SK-N-SH treated with all-trans-retinoic acid at 6 μM for 48 hours (cell line): Measurements from ENCODE around the gene GLUD2.

Experiments used
- ATAC-seq: fragments of 200-7000 bp; cut with Tn5 transposase; 3 replicates; pipeline ENCODE4 v1.9.1; 2020; ENCODE audit warnings: mild to moderate bottlenecking, moderate library complexity
- ARNTL ChIP-seq: fragments of 450-650 bp; formaldehyde crosslinking; IDR thresholded peaks from 2 replicates; pipeline ENCODE4 v1.5.0; 2020; ENCODE audit warnings: low read depth, mild to moderate bottlenecking, moderate library complexity, borderline replicate concordance
- BACH2 ChIP-seq: fragments of 250-450 bp; sonication (Bioruptor Pico); IDR thresholded peaks from 2 replicates; pipeline ENCODE4 v1.9.0; 2021; ENCODE audit warnings: mild to moderate bottlenecking, borderline replicate concordance
- CSDC2 ChIP-seq: fragments of 250-450 bp; sonication (Bioruptor Pico); IDR thresholded peaks from 2 replicates; pipeline ENCODE4 v1.5.0; 2020; ENCODE audit warnings: mild to moderate bottlenecking, moderate library complexity
- GLIS3 ChIP-seq: fragments of 250-450 bp; sonication (Bioruptor Pico); IDR thresholded peaks from 2 replicates; pipeline ENCODE4 v1.5.0; 2020; ENCODE audit warnings: mild to moderate bottlenecking, moderate library complexity
- ISL1 ChIP-seq: fragments of 250-450 bp; sonication (Bioruptor Pico); IDR thresholded peaks from 2 replicates; pipeline ENCODE4 v2.1.2; 2022; ENCODE audit warnings: mild to moderate bottlenecking, moderate library complexity
- PPARA ChIP-seq: fragments of 250-450 bp; sonication (Bioruptor Pico); IDR thresholded peaks from 2 replicates; pipeline ENCODE4 v1.5.0; 2020; ENCODE audit warnings: mild to moderate bottlenecking, borderline replicate concordance
- RARB ChIP-seq: fragments of 250-450 bp; sonication (Bioruptor Pico); IDR thresholded peaks from 2 replicates; pipeline ENCODE4 v1.8.0; 2021; ENCODE audit warnings: mild to moderate bottlenecking, moderate library complexity
- SNAI2 ChIP-seq: fragments of 250-450 bp; sonication (Bioruptor Pico); IDR thresholded peaks from 2 replicates; pipeline ENCODE4 v1.5.0; 2020; ENCODE audit warnings: mild to moderate bottlenecking, moderate library complexity
- TCF4 ChIP-seq: fragments of 250-450 bp; sonication (Bioruptor Pico); IDR thresholded peaks from 2 replicates; pipeline ENCODE4 v1.8.0; 2021; ENCODE audit warnings: mild to moderate bottlenecking, moderate library complexity, borderline replicate concordance
- TOX ChIP-seq: fragments of 250-450 bp; sonication (Bioruptor Pico); IDR thresholded peaks from 2 replicates; pipeline ENCODE4 v1.8.0; 2021; ENCODE audit warnings: mild to moderate bottlenecking, moderate library complexity, borderline replicate concordance
- ZFP3 ChIP-seq: fragments of 250-450 bp; sonication (Bioruptor Pico); IDR thresholded peaks from 2 replicates; pipeline ENCODE4 v1.5.0; 2020; ENCODE audit warnings: mild to moderate bottlenecking, moderate library complexity
- ZFP30 ChIP-seq: fragments of 450-650 bp; formaldehyde crosslinking; IDR thresholded peaks from 2 replicates; pipeline ENCODE4 v1.5.0; 2022; ENCODE audit warnings: mild to moderate bottlenecking, moderate library complexity
- ZNF565 ChIP-seq: fragments of 450-650 bp; formaldehyde crosslinking; conservative IDR thresholded peaks from 2 replicates; pipeline ENCODE4 v1.5.0; 2020; ENCODE audit warnings: low read depth, mild to moderate bottlenecking, moderate library complexity
- ZNF70 ChIP-seq: fragments of 450-650 bp; formaldehyde crosslinking; IDR thresholded peaks from 2 replicates; pipeline ENCODE4 v1.5.0; 2020; ENCODE audit warnings: mild to moderate bottlenecking, moderate library complexity
- ZNF8 ChIP-seq: fragments of 450-650 bp; formaldehyde crosslinking; IDR thresholded peaks from 2 replicates; pipeline ENCODE4 v1.5.0; 2020; ENCODE audit warnings: mild to moderate bottlenecking, moderate library complexity
- TF ChIP-seq, protein P1 (sequence below): fragments of 250-450 bp; sonication (Bioruptor Pico); IDR thresholded peaks from 2 replicates; pipeline ENCODE4 v1.5.0; 2020; ENCODE audit warnings: mild to moderate bottlenecking, moderate library complexity
- TF ChIP-seq, protein P2 (sequence below): fragments of 250-450 bp; sonication (Bioruptor Pico); IDR thresholded peaks from 2 replicates; pipeline ENCODE4 v1.5.1; 2020; ENCODE audit warnings: low read depth, mild to moderate bottlenecking, moderate library complexity
- TF ChIP-seq, protein P3 (sequence below): fragments of 250-450 bp; sonication (Bioruptor Pico); IDR thresholded peaks from 2 replicates; pipeline ENCODE4 v1.8.0; 2021; ENCODE audit warnings: low read depth, mild to moderate bottlenecking, moderate library complexity, borderline replicate concordance
- TF ChIP-seq, protein P4 (sequence below): fragments of 250-450 bp; sonication (Bioruptor Pico); IDR thresholded peaks from 2 replicates; pipeline ENCODE4 v1.5.1; 2021; ENCODE audit warnings: mild to moderate bottlenecking, moderate library complexity

Gene GLUD2

DNA sequence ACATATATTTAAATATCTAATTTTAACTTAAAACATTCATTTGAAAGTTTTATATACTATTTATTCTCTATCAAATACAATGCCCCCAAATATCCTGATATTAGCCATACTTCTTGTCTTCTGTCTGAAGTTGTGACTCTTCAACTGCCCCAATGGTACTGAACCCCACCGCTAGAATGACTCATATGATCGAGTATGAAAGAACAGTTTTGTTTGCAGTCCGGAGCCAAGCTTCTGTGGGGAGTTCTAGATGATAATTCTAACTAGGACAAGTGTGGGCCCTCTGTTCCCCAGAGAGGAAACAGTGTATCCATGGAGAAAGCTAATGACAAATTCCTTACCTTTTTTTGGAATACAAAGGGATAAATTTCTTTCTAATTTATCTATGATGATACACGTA is 37.2 kb upstream of the GLUD2 start:
- TF ChIP-seq PPARA (CRISPR knock-in tag) (no peak), ZFP3 (CRISPR knock-in tag) (no peak), GLIS3 (no peak), BACH2 (CRISPR knock-in tag) (no peak), RARB (CRISPR knock-in tag) (no peak), ZNF70 (no peak), ARNTL (no peak), SNAI2 (CRISPR knock-in tag) (no peak), ZFP30 (CRISPR knock-in tag) (no peak)
- TF ChIP-seq, protein P1, sequence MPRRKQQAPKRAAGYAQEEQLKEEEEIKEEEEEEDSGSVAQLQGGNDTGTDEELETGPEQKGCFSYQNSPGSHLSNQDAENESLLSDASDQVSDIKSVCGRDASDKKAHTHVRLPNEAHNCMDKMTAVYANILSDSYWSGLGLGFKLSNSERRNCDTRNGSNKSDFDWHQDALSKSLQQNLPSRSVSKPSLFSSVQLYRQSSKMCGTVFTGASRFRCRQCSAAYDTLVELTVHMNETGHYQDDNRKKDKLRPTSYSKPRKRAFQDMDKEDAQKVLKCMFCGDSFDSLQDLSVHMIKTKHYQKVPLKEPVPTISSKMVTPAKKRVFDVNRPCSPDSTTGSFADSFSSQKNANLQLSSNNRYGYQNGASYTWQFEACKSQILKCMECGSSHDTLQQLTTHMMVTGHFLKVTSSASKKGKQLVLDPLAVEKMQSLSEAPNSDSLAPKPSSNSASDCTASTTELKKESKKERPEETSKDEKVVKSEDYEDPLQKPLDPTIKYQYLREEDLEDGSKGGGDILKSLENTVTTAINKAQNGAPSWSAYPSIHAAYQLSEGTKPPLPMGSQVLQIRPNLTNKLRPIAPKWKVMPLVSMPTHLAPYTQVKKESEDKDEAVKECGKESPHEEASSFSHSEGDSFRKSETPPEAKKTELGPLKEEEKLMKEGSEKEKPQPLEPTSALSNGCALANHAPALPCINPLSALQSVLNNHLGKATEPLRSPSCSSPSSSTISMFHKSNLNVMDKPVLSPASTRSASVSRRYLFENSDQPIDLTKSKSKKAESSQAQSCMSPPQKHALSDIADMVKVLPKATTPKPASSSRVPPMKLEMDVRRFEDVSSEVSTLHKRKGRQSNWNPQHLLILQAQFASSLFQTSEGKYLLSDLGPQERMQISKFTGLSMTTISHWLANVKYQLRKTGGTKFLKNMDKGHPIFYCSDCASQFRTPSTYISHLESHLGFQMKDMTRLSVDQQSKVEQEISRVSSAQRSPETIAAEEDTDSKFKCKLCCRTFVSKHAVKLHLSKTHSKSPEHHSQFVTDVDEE (CRISPR knock-in tag): no peak
- TF ChIP-seq, protein P2, sequence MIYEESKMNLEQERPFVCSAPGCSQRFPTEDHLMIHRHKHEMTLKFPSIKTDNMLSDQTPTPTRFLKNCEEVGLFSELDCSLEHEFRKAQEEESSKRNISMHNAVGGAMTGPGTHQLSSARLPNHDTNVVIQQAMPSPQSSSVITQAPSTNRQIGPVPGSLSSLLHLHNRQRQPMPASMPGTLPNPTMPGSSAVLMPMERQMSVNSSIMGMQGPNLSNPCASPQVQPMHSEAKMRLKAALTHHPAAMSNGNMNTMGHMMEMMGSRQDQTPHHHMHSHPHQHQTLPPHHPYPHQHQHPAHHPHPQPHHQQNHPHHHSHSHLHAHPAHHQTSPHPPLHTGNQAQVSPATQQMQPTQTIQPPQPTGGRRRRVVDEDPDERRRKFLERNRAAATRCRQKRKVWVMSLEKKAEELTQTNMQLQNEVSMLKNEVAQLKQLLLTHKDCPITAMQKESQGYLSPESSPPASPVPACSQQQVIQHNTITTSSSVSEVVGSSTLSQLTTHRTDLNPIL (CRISPR knock-in tag): no peak
- TF ChIP-seq, protein P3, sequence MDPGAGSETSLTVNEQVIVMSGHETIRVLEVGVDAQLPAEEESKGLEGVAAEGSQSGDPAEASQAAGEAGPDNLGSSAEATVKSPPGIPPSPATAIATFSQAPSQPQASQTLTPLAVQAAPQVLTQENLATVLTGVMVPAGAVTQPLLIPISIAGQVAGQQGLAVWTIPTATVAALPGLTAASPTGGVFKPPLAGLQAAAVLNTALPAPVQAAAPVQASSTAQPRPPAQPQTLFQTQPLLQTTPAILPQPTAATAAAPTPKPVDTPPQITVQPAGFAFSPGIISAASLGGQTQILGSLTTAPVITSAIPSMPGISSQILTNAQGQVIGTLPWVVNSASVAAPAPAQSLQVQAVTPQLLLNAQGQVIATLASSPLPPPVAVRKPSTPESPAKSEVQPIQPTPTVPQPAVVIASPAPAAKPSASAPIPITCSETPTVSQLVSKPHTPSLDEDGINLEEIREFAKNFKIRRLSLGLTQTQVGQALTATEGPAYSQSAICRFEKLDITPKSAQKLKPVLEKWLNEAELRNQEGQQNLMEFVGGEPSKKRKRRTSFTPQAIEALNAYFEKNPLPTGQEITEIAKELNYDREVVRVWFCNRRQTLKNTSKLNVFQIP (CRISPR knock-in tag): no peak
- ATAC-seq: no peak

DNA sequence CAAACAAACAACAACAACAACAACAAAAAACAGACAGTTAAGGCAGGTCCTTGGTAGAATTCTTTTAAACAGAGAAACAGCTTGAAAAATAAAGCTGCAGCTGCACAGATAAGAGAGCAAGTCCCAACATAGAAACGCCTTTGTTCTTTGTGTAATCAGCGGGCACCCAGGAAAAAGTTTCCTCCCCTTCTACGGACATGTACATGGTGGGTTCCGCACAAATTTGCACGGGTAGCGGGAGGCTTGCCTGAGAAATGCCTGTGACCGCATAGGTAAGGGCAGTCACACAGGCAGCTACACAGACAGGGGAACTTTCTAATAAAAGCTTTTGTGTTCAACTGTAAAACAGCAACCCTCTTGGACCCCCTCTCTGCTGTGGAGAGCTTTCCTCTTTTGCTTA is 36.2 kb upstream of the GLUD2 start:
- TF ChIP-seq, protein P2 (CRISPR knock-in tag): no peak
- no peak for TF ChIP-seq ZNF70
- no peak for TF ChIP-seq ZFP30 (CRISPR knock-in tag)
- TF ChIP-seq BACH2 (CRISPR knock-in tag): no peak
- no peak for TF ChIP-seq CSDC2 (CRISPR knock-in tag)

DNA sequence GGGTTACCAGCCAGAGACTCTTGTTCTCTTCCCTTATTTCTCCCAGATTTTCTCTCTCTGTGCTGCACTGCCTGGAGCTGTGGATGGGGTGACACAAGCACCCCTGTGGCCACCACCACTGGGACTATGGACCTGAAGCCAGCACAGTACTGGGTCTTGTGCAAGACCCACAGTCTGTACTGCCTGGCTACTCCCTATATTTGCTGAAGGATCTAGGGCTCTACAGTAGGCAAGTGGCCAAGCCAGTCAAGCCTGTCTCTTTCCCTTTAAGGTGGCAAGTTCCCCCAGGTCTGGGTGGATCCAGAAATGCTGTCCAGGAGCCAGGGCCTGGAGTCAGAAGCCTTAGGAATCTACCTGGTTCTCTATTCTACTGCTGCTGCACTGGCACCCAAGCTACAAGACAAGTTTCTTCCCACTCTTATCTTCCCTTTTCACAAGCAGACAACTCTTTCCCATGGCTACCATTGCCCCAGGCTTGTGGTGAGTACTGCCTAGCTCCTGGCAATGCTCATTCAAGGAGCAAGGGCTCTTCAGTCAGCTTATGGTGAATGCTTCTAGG is 33.4 kb upstream of the GLUD2 start:
- TF ChIP-seq RARB (CRISPR knock-in tag) (no peak), ARNTL (no peak), TOX (CRISPR knock-in tag) (no peak), CSDC2 (CRISPR knock-in tag) (no peak), ZFP30 (CRISPR knock-in tag) (no peak), ZNF565 (CRISPR knock-in tag) (no peak), ISL1 (CRISPR knock-in tag) (no peak), ZFP3 (CRISPR knock-in tag) (no peak), GLIS3 (no peak), ZNF8 (no peak), TCF4 (CRISPR knock-in tag) (no peak)
- TF ChIP-seq, protein P4, sequence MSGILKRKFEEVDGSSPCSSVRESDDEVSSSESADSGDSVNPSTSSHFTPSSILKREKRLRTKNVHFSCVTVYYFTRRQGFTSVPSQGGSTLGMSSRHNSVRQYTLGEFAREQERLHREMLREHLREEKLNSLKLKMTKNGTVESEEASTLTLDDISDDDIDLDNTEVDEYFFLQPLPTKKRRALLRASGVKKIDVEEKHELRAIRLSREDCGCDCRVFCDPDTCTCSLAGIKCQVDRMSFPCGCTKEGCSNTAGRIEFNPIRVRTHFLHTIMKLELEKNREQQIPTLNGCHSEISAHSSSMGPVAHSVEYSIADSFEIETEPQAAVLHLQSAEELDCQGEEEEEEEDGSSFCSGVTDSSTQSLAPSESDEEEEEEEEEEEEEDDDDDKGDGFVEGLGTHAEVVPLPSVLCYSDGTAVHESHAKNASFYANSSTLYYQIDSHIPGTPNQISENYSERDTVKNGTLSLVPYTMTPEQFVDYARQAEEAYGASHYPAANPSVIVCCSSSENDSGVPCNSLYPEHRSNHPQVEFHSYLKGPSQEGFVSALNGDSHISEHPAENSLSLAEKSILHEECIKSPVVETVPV (CRISPR knock-in tag): no peak
- TF ChIP-seq, protein P1 (CRISPR knock-in tag): no peak
- TF ChIP-seq, protein P2 (CRISPR knock-in tag): no peak
- ATAC-seq: no peak

More for the DNA sequence above, 36.2 kb upstream of the GLUD2 start:
- no peak for ATAC-seq
